Inflammatory macrophage treated with lipopolysaccharide for 1 hour (primary cell): ENCODE data around the gene L3MBTL4.
"Not testable (repeated sequence)": the region's sequence is repeated elsewhere in the genome, so short reads cannot be mapped to it uniquely, and the experiment has no call there.

Source experiments
- DNase-seq, 2 donors: peaks; one replicate each; pipeline ENCODE4 v3.0.0-alpha.2; 2020 to 2022

The L3MBTL4 gene

GRCh38 chr18:6294148-6294784, 120.4 kb downstream of the L3MBTL4 start:
- peak; percentile 42 for DNase-seq

GRCh38 chr18:6289843-6290242, 124.9 kb downstream of the L3MBTL4 start:
- no peak for DNase-seq

GRCh38 chr18:6286585-6286984, 128.1 kb downstream of the L3MBTL4 start:
- DNase-seq = no peak

GRCh38 chr18:6284761-6285160, 129.9 kb downstream of the L3MBTL4 start:
- DNase-seq = no peak

GRCh38 chr18:6284300-6284699, 130.4 kb downstream of the L3MBTL4 start:
- DNase-seq = no peak

- DNase-seq = no peak
These were observed 132.8 kb downstream of the L3MBTL4 start for GRCh38 chr18:6281874-6282273.

- DNase-seq = no peak
These were observed 134.4 kb downstream of the L3MBTL4 start for GRCh38 chr18:6280211-6280743.

- no peak for DNase-seq
These were observed 135.4 kb downstream of the L3MBTL4 start for GRCh38 chr18:6279308-6279707.

- no peak for DNase-seq
These were observed 141.3 kb downstream of the L3MBTL4 start for GRCh38 chr18:6273423-6273822.

GRCh38 chr18:6272144-6272543, 142.6 kb downstream of the L3MBTL4 start:
- DNase-seq = not testable (repeated sequence)

- no peak for DNase-seq
These were observed 143.1 kb downstream of the L3MBTL4 start for GRCh38 chr18:6271585-6271984.

- DNase-seq = no peak
These were observed 143.9 kb downstream of the L3MBTL4 start for GRCh38 chr18:6270771-6271216.

GRCh38 chr18:6269660-6270332, 144.9 kb downstream of the L3MBTL4 start:
- no peak for DNase-seq

- DNase-seq = no peak
These were observed 148.5 kb downstream of the L3MBTL4 start for GRCh38 chr18:6266212-6266611.

GRCh38 chr18:6261938-6262337, 152.8 kb downstream of the L3MBTL4 start:
- DNase-seq = no peak

- not testable (repeated sequence) for DNase-seq
These were observed 155.4 kb downstream of the L3MBTL4 start for GRCh38 chr18:6259324-6259723.

- no peak for DNase-seq
These were observed 156.8 kb downstream of the L3MBTL4 start for GRCh38 chr18:6257950-6258349.

- peak; percentile 63 to 85 for DNase-seq
These were observed 158.2 kb downstream of the L3MBTL4 start for GRCh38 chr18:6256521-6256920.

- DNase-seq = peak; percentile 29 to 60
These were observed 158.8 kb downstream of the L3MBTL4 start for GRCh38 chr18:6255886-6256285.

GRCh38 chr18:6255116-6255705, 159.5 kb downstream of the L3MBTL4 start:
- peak; percentile 60 to 85 for DNase-seq

- DNase-seq = no peak
These were observed 160.3 kb downstream of the L3MBTL4 start for GRCh38 chr18:6254456-6254855.

- no peak for DNase-seq
These were observed 163.6 kb downstream of the L3MBTL4 start for GRCh38 chr18:6251084-6251483.

GRCh38 chr18:6249788-6250187, 164.9 kb downstream of the L3MBTL4 start:
- DNase-seq = no peak

GRCh38 chr18:6249170-6249569, 165.5 kb downstream of the L3MBTL4 start:
- DNase-seq = peak; percentile 1 to 22
